GM12878 (cell line): ENCODE results near the gene FGFRL1. TPM values are rescaled to one million over a fixed set of nuclear protein-coding genes. Genes with fewer than 3 reads are reported as not detected.

Experiments used
- ATAC-seq: fragments of 200-7000 bp; cut with Tn5 transposase; 3 replicates; pipeline ENCODE4 v1.9.1; 2020; ENCODE audit warnings: mild to moderate bottlenecking, moderate library complexity
- BruUV-seq: library from RNA; stranded (reverse); fragments of 400-500 nt; replicated peaks from 2 replicates; lab custom pipeline; 2021; lab: Mats Ljungman, UMichigan
- CTCF ChIA-PET: fragments of 300-600 bp; sonication (Branson Sonifier 250); formaldehyde crosslinking; extraction: SDS; loops from one replicate; lab custom pipeline; 2021; ENCODE audit warnings: inconsistent platforms; lab: Yijun Ruan, JAX
- POLR2A ChIA-PET: fragments of 350-600 bp; formaldehyde crosslinking; extraction: SDS; loops from one replicate; lab custom pipeline; 2021; ENCODE audit warnings: inconsistent platforms; lab: Charles Lee
- RAD21 ChIA-PET: fragments of 300-600 bp; sonication (Branson Sonifier 250); formaldehyde crosslinking; loops from one replicate; lab custom pipeline; 2023; ENCODE audit warnings: antibody characterized with exemption; ENCODE audit not compliant: unreplicated experiment; lab: Charles Lee
- SMC1A ChIA-PET: fragments of 300-600 bp; sonication (Branson Sonifier 250); formaldehyde crosslinking; loops from one replicate; lab custom pipeline; 2023; ENCODE audit not compliant: unreplicated experiment, uncharacterized antibody; lab: Charles Lee
- DNase-seq: peaks from one replicate; pipeline ENCODE4 v3.0.0-alpha.2; 2011; ENCODE audit warnings: low read depth, low spot score
- FAIRE-seq: peaks from 3 replicates; lab custom pipeline; 2011; peaks lifted over from hg19 to GRCh38; lab: Jason Lieb, UNC
- H2AFZ ChIP-seq: 2 replicates; pipeline ENCODE4 v1.6.0; 2011; ENCODE audit warnings: low read depth, low read length, control low read depth; ENCODE audit not compliant: control insufficient read depth
- H3K27ac ChIP-seq: 2 replicates; pipeline ENCODE4 v1.5.1; 2011; ENCODE audit warnings: control low read depth; ENCODE audit not compliant: control insufficient read depth, insufficient read depth
- H3K27me3 ChIP-seq, 2 experiments: replicated peaks in 1 of 2; 2 replicates each; pipeline versions ENCODE4 v1.6.0 to v1.6.1; 2011; ENCODE audit warnings: low read length in 1 of 2; ENCODE audit not compliant: control insufficient read depth in 2 of 2, insufficient read depth in 2 of 2
- H3K36me3 ChIP-seq, 2 experiments: 2 replicates each; pipeline ENCODE4 v1.5.1; 2011; ENCODE audit warnings: low read length in 1 of 2; ENCODE audit not compliant: control insufficient read depth in 2 of 2, insufficient read depth in 2 of 2
- H3K4me1 ChIP-seq: 2 replicates; pipeline ENCODE4 v1.6.1; 2011; ENCODE audit warnings: mild to moderate bottlenecking, low read length, moderate library complexity, mixed read lengths; ENCODE audit not compliant: control insufficient read depth, insufficient read depth
- H3K4me2 ChIP-seq: 2 replicates; pipeline ENCODE4 v1.6.0; 2011; ENCODE audit warnings: control low read depth; ENCODE audit not compliant: control insufficient read depth, insufficient read depth
- H3K4me3 ChIP-seq: fragments of 200-600 bp; sonication (generic); 2 replicates; pipeline ENCODE4 v1.5.1; 2016
- H3K79me2 ChIP-seq: 2 replicates; pipeline ENCODE4 v1.6.0; 2011; ENCODE audit warnings: low read length; ENCODE audit not compliant: control insufficient read depth, insufficient read depth
- H3K9ac ChIP-seq: 2 replicates; pipeline ENCODE4 v1.8.0; 2011; ENCODE audit warnings: low read length, control low read depth, mixed read lengths; ENCODE audit not compliant: control insufficient read depth, insufficient read depth
- H3K9me3 ChIP-seq: replicated peaks from 3 replicates; pipeline ENCODE4 v1.5.1; 2011; ENCODE audit warnings: mild to moderate bottlenecking, low read length; ENCODE audit not compliant: control insufficient read depth, insufficient read depth
- H4K20me1 ChIP-seq: 2 replicates; pipeline ENCODE4 v1.6.0; 2011; ENCODE audit not compliant: control insufficient read depth, insufficient read depth
- BACH1 ChIP-seq: fragments of 450-650 bp; IDR thresholded peaks from 2 replicates; pipeline ENCODE4 v1.6.1; 2017; ENCODE audit warnings: mild to moderate bottlenecking, borderline replicate concordance
- BHLHE40 ChIP-seq, 2 experiments: fragments of 450-650 bp in 1 of 2; IDR thresholded peaks; 2 replicates each; pipeline ENCODE4 v1.6.1; 2011 to 2017; ENCODE audit warnings: low read depth in 2 of 2, borderline replicate concordance in 1 of 2, improper control_type of control experiment in 1 of 2, low read length in 1 of 2, mild to moderate bottlenecking in 1 of 2
- CBX5 ChIP-seq: sonication (generic); IDR thresholded peaks from 2 replicates; pipeline ENCODE4 v1.6.1; 2016; ENCODE audit warnings: low read depth, moderate library complexity, mild to moderate bottlenecking, inconsistent platforms
- IKZF1 ChIP-seq: fragments of 450-650 bp; conservative IDR thresholded peaks from 2 replicates; pipeline ENCODE4 v1.6.1; 2017; ENCODE audit warnings: antibody characterized with exemption, mild to moderate bottlenecking
- MTA2 ChIP-seq: fragments of 450-650 bp; IDR thresholded peaks from 2 replicates; pipeline ENCODE4 v1.6.1; 2016; ENCODE audit warnings: low read depth, mild to moderate bottlenecking, moderate library complexity
- MTA3 ChIP-seq: IDR thresholded peaks from 2 replicates; pipeline ENCODE4 v1.6.1; 2012; ENCODE audit warnings: low read length, inconsistent platforms, borderline replicate concordance
- SMAD5 ChIP-seq: IDR thresholded peaks from 2 replicates; pipeline ENCODE4 v1.6.1; 2016; ENCODE audit warnings: antibody characterized with exemption, low read depth
- STAT1 ChIP-seq: fragments of 450-650 bp; conservative IDR thresholded peaks from 2 replicates; pipeline ENCODE4 v1.6.1; 2014; ENCODE audit warnings: antibody characterized with exemption, mild to moderate bottlenecking
- TAF1 ChIP-seq: IDR thresholded peaks from 2 replicates; pipeline ENCODE4 v1.6.1; 2011; ENCODE audit warnings: mild to moderate bottlenecking, low read depth, low read length, borderline replicate concordance
- ZZZ3 ChIP-seq: IDR thresholded peaks from 2 replicates; pipeline ENCODE4 v1.6.1; 2011; ENCODE audit warnings: low read depth; ENCODE audit not compliant: control insufficient read depth, insufficient read length
- WGBS: methylation state at CpG from one replicate; pipeline ENCODE4 v1.1.6; 2016; ENCODE audit warnings: low lambda C conversion rate; ENCODE audit not compliant: insufficient replicate concordance, insufficient coverage; ENCODE audit errors: missing lambda C conversion rate; 5-methylcytosine and 5-hydroxymethylcytosine counted together
- in situ Hi-C: fragments of 300-500 bp; cut with MboI; formaldehyde crosslinking; loops from 9 replicates; pipeline ENCODE4 v1.14.3; 2018; ENCODE audit warnings: mixed read lengths
- intact Hi-C: fragments of 100-400 bp; cut with micrococcal nuclease; formaldehyde crosslinking; loops from one replicate; pipeline ENCODE4 v1.14.2; 2022; ENCODE audit not compliant: unreplicated experiment
- polyA plus RNA-seq, 11 experiments: library from polyadenylated mRNA; depleted of rRNA in 4 of 11; unstranded in 6 of 11; stranded (reverse) in 5 of 11; fragments of >200 nt; fragmentation: Nextera tagmentation in 4 of 11; fragmentation: Illumina TruSeq in 1 of 11; extraction: Ambion mirVana in 4 of 11; extraction: Trizol in 1 of 11; gene quantifications; 1 replicate in 1 of 11; 2 replicates in 10 of 11; pipeline versions ENCODE4 v1.2.1 to v1.2.3, GENCODE V29; 2011 to 2016; ENCODE audit warnings: inconsistent platforms in 2 of 11, missing spikeins in 2 of 11, low read depth in 1 of 11
- total RNA-seq, 4 experiments: library from RNA; depleted of rRNA in 3 of 4; stranded (reverse); fragments of >200 nt in 3 of 4; fragmentation: Illumina TruSeq in 1 of 4; extraction: Trizol in 1 of 4; gene quantifications; 2 replicates each; pipeline versions ENCODE4 v1.2.1 to v1.2.3, GENCODE V29; 2013 to 2021
- TF ChIP-seq, protein P1 (sequence below): IDR thresholded peaks from 2 replicates; pipeline ENCODE4 v1.6.1; 2011; ENCODE audit warnings: low read depth, low read length, improper control_type of control experiment, borderline replicate concordance
- TF ChIP-seq, protein P2 (sequence below): fragments of 450-650 bp; IDR thresholded peaks from 2 replicates; pipeline ENCODE4 v1.6.1; 2016; ENCODE audit warnings: mild to moderate bottlenecking
- TF ChIP-seq, protein P3 (sequence below): fragments of 450-650 bp; formaldehyde crosslinking; IDR thresholded peaks from 2 replicates; pipeline ENCODE4 v1.4.0; 2022; ENCODE audit warnings: mild to moderate bottlenecking, moderate library complexity

The FGFRL1 gene
- total and polyA plus RNA-seq, 10 of the 15 experiments (the other 5 are each of a cell fraction or from before 2014, with no cell fraction given): 0.02 to 1.5 (median 0.29) TPM; not detected in 2

DNA sequence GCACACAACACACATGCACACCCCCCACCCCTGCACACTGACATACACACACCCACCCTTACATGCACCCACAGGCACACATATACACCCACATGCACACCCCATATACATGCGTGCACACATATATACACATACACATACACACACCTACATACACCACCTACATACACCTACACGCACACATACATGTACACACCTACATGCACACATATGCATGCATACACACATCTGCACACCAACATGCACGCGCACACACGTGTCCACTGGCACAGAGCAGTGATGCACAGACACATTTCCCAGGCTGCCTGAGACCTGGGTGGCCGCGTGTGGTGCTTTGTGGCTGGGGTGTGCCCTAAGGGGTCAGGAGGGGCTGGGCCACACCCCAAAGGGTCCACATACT, 31.7 kb downstream of the FGFRL1 start:
- POLR2A ChIA-PET: no interaction called here
- DNase-seq (no peak), ATAC-seq (no peak), FAIRE-seq (no peak)
- H3K4me1 ChIP-seq: no peaks in the 10 kb centered on the region
- SMC1A ChIA-PET: no interaction called here
- H3K4me2 ChIP-seq: no peak overlapping the region
- H3K27me3 ChIP-seq: no peaks in the 10 kb centered on the region
- CTCF ChIA-PET: no interaction called here
- in situ Hi-C loops (no loop called here), intact Hi-C loops (no loop called here)
- RAD21 ChIA-PET: no interaction called here
- no peaks in the 10 kb centered on the region for H4K20me1 ChIP-seq
- TF ChIP-seq, protein P1, sequence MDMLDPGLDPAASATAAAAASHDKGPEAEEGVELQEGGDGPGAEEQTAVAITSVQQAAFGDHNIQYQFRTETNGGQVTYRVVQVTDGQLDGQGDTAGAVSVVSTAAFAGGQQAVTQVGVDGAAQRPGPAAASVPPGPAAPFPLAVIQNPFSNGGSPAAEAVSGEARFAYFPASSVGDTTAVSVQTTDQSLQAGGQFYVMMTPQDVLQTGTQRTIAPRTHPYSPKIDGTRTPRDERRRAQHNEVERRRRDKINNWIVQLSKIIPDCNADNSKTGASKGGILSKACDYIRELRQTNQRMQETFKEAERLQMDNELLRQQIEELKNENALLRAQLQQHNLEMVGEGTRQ: no peak
- no peak for TF ChIP-seq IKZF1
- TF ChIP-seq MTA3: no peak
- no peak for TF ChIP-seq BACH1
- TF ChIP-seq, protein P2, sequence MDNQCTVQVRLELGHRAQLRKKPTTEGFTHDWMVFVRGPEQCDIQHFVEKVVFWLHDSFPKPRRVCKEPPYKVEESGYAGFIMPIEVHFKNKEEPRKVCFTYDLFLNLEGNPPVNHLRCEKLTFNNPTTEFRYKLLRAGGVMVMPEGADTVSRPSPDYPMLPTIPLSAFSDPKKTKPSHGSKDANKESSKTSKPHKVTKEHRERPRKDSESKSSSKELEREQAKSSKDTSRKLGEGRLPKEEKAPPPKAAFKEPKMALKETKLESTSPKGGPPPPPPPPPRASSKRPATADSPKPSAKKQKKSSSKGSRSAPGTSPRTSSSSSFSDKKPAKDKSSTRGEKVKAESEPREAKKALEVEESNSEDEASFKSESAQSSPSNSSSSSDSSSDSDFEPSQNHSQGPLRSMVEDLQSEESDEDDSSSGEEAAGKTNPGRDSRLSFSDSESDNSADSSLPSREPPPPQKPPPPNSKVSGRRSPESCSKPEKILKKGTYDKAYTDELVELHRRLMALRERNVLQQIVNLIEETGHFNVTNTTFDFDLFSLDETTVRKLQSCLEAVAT: no peak
- no peak for TF ChIP-seq BHLHE40 (IDR thresholded peaks at IDR 0.05; ENCODE audit: borderline replicate concordance in 1 of 2, low read depth in 2 of 2, low read length in 1 of 2)
- TF ChIP-seq TAF1: no peak
- TF ChIP-seq, protein P3, sequence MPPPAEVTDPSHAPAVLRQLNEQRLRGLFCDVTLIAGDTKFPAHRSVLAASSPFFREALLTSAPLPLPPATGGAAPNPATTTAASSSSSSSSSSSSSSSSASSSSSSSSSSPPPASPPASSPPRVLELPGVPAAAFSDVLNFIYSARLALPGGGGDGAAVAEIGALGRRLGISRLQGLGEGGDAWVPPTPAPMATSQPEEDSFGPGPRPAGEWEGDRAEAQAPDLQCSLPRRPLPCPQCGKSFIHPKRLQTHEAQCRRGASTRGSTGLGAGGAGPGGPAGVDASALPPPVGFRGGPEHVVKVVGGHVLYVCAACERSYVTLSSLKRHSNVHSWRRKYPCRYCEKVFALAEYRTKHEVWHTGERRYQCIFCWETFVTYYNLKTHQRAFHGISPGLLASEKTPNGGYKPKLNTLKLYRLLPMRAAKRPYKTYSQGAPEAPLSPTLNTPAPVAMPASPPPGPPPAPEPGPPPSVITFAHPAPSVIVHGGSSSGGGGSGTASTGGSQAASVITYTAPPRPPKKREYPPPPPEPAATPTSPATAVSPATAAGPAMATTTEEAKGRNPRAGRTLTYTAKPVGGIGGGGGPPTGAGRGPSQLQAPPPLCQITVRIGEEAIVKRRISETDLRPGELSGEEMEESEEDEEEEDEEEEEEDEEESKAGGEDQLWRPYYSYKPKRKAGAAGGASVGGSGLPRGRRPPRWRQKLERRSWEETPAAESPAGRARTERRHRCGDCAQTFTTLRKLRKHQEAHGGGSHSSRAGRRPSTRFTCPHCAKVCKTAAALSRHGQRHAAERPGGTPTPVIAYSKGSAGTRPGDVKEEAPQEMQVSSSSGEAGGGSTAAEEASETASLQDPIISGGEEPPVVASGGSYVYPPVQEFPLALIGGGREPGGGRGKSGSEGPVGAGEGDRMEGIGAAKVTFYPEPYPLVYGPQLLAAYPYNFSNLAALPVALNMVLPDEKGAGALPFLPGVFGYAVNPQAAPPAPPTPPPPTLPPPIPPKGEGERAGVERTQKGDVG (CRISPR knock-in tag): no peak
- TF ChIP-seq STAT1: no peak
- no peak for TF ChIP-seq CBX5
- TF ChIP-seq SMAD5: no peak
- no peak for TF ChIP-seq MTA2
- no peak for TF ChIP-seq ZZZ3
- no TSS peak for BruUV-seq
- H3K4me3 ChIP-seq: no peak overlapping the region
- H3K36me3 ChIP-seq: no peaks in the 10 kb centered on the region
- H3K27ac ChIP-seq: no peak overlapping the region
- H3K9ac ChIP-seq: no peak overlapping the region
- WGBS: 82% methylated on average over 7 of the region's 7 CpGs
- H2AFZ ChIP-seq: no peak overlapping the region
- H3K9me3 ChIP-seq: peaks cover 1% of the 10 kb centered on the region; the same call in 1 of the 3 replicates
- no peaks in the 10 kb centered on the region for H3K79me2 ChIP-seq
